Measurements from ENCODE around the gene PRPF8. TPM values are rescaled to one million over a fixed set of nuclear protein-coding genes. Genes with fewer than 3 reads are reported as not detected.
A peak's percentile ranks its signal among the peaks of the same experiment; 100 is the strongest.

The PRPF8 gene
- total RNA-seq, 1 experiment from 2014 or later: 439 TPM

DNA sequence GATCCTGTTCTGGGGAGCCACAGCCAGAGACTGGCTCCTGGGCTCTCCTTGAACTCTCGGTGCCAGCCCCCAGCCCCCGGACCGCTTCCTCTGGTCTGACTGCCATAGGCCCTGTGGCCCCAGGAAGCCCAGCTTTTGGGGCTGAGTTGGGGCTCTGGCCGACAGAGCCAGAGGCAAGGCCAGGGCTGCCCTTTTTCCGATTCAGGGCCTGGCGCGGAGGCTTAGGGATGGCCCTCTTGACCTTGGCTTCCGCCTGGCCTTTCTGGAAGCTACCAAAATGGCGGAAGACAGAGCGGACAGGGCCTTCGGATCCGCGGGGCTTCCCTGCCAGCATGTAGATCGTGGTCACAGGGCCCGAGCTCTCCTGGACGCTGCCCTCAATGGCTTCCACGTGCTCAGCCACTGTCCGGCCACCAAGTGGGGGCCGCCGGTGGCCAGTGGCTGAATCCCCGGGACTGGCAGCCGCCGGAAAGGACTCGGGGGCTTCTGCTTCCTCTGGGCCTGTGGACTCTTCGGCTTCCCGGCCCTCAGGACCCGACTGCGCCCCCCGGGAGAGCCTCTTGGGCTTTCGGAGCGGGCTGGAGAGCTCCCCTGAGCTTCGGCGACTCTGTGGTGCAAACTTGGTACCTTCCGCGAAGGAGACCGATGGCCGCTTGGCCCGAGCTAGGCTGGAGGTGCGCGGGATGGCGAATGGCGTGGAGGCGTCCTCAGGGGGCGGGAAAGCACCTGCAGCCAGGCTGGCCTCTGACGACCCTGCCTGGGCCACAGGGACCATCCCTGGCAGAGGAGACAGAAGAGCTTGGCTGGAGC, 49.6 kb downstream of the PRPF8 start:
- peaks cover 7% of the 10 kb centered on the region for H3K27me3 ChIP-seq (replicated peaks; ENCODE audit: insufficient read depth, low read depth, low read length, poor library complexity)
- CTCF ChIA-PET: no interaction called here
- no peaks in the 10 kb centered on the region for H3K36me3 ChIP-seq (ENCODE audit: insufficient read depth, low read length, poor library complexity, severe bottlenecking)
- no TSS peak for BruUV-seq (replicated peaks)
- H3K4me3 ChIP-seq (ENCODE audit: low read depth, low read length, poor library complexity, severe bottlenecking): no peak overlapping the region
- no peak for TF ChIP-seq EZH2 (IDR thresholded peaks at IDR 0.05; ENCODE audit: borderline replicate concordance, low read depth, low read length, poor library complexity, severe bottlenecking)
- TF ChIP-seq, protein P1, sequence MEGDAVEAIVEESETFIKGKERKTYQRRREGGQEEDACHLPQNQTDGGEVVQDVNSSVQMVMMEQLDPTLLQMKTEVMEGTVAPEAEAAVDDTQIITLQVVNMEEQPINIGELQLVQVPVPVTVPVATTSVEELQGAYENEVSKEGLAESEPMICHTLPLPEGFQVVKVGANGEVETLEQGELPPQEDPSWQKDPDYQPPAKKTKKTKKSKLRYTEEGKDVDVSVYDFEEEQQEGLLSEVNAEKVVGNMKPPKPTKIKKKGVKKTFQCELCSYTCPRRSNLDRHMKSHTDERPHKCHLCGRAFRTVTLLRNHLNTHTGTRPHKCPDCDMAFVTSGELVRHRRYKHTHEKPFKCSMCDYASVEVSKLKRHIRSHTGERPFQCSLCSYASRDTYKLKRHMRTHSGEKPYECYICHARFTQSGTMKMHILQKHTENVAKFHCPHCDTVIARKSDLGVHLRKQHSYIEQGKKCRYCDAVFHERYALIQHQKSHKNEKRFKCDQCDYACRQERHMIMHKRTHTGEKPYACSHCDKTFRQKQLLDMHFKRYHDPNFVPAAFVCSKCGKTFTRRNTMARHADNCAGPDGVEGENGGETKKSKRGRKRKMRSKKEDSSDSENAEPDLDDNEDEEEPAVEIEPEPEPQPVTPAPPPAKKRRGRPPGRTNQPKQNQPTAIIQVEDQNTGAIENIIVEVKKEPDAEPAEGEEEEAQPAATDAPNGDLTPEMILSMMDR (conservative IDR thresholded peaks at IDR 0.05; ENCODE audit: low read depth, low read length): no peak
- intact Hi-C loops (cut with micrococcal nuclease; ENCODE audit: unreplicated experiment): no loop called here
- no peaks in the 10 kb centered on the region for H3K9me3 ChIP-seq (ENCODE audit: low read depth, low read length, poor library complexity, severe bottlenecking)
- H3K27ac ChIP-seq (ENCODE audit: low read depth, low read length, poor library complexity, severe bottlenecking): no peak overlapping the region
- DNase-seq (ENCODE audit: low spot score): no peak
- H3K4me1 ChIP-seq (ENCODE audit: insufficient read depth, low read length, poor library complexity, severe bottlenecking): no peaks in the 10 kb centered on the region
- POLR2A ChIA-PET (ENCODE audit: low non-redundant PET): interaction anchor here (0.6 kb wide), 1 partner anchor 7 kb away, joined by 11 read pairs; no protein-coding TSS in a partner anchor

DNA sequence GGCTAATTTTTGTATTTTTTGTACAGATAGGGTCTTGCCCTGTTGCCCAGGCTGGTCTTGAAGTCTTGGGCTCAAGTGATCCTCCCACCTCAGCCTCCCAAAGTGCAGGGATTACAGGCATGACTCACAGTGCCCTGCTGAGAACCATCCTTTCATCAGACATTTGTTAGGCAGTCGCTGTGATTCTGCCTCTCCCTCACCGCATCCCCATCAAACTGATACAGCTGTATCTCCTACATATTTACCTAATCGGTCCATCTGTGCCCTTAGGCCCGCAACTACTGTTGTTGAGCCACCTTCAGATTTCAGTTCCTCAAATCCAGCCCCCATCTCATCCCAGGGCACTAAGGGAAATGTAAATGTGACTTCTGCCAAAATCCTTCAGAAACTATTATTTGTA, 54.0 kb downstream of the PRPF8 start:
- no TSS peak for BruUV-seq (replicated peaks)
- DNase-seq (ENCODE audit: low spot score): peak; percentile 62
- intact Hi-C loops (cut with micrococcal nuclease; ENCODE audit: unreplicated experiment): no loop called here
- H3K4me1 ChIP-seq (ENCODE audit: insufficient read depth, low read length, poor library complexity, severe bottlenecking): peaks cover 9% of the 10 kb centered on the region
- CTCF ChIA-PET: interaction anchor here (0.5 kb wide), 1 partner anchor 57 kb away, joined by 4 read pairs; no protein-coding TSS in a partner anchor
- no peaks in the 10 kb centered on the region for H3K9me3 ChIP-seq (ENCODE audit: low read depth, low read length, poor library complexity, severe bottlenecking)
- POLR2A ChIA-PET (ENCODE audit: low non-redundant PET): no interaction called here
- H3K4me3 ChIP-seq (ENCODE audit: low read depth, low read length, poor library complexity, severe bottlenecking): no peak overlapping the region
- no peak for TF ChIP-seq EZH2 (IDR thresholded peaks at IDR 0.05; ENCODE audit: borderline replicate concordance, low read depth, low read length, poor library complexity, severe bottlenecking)
- TF ChIP-seq, protein P1 (conservative IDR thresholded peaks at IDR 0.05; ENCODE audit: low read depth, low read length): no peak
- peaks cover 36% of the 10 kb centered on the region for H3K27me3 ChIP-seq (replicated peaks; ENCODE audit: insufficient read depth, low read depth, low read length, poor library complexity)
- H3K36me3 ChIP-seq (ENCODE audit: insufficient read depth, low read length, poor library complexity, severe bottlenecking): no peaks in the 10 kb centered on the region
- no peak overlapping the region for H3K27ac ChIP-seq (ENCODE audit: low read depth, low read length, poor library complexity, severe bottlenecking)

DNA sequence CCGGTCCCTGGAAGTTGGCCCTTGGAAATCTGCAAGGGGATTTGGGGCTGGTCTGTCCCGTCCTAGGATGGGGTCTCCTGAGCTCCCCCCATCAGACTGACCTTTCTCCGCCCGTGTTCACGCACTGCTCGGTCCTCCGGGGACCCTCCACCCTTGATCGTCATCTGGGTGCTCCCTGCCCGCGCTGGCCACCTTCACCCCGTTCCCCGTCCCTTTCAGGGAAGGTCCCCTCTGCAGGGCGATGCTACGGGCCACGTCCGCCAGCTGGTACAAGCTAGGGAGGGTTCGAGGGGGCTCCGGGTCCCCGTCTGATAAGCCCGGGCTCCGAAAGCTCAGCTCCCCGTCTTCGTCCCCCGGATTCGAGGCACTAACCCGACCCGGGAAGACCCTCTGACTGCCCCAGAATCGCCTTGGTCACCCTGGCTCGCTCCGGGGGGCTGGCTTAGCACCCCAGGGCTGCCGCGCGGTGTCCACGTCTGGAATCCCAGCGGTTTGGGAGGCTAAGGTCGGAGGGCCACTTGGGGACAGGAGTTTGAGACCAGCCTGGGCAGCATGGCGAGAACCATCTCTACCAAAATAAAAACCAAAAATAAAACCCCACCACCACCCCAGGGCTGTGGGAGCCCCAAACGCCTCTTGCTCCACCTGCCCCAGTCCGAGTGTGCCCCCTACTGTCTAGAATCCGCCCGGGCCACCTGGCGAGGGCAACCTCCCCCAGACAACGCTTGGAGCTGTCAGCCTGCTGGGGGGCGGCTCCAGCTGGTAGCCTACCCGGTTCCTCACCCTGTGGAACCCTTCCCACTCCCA, 55.0 kb downstream of the PRPF8 start:
- no peak for TF ChIP-seq EZH2 (IDR thresholded peaks at IDR 0.05; ENCODE audit: borderline replicate concordance, low read depth, low read length, poor library complexity, severe bottlenecking)
- TF ChIP-seq, protein P1 (conservative IDR thresholded peaks at IDR 0.05; ENCODE audit: low read depth, low read length): peak; percentile 57
- BruUV-seq (replicated peaks): no TSS peak

More for the DNA sequence above, 55.0 kb downstream of the PRPF8 start:
- Histone ChIP-seq H3K36me3 (ENCODE audit: insufficient read depth, low read length, poor library complexity, severe bottlenecking) (no peaks in the 10 kb centered on the region), H3K4me3 (ENCODE audit: low read depth, low read length, poor library complexity, severe bottlenecking) (peak overlapping the region; percentile 54), H3K27ac (ENCODE audit: low read depth, low read length, poor library complexity, severe bottlenecking) (no peak overlapping the region), H3K4me1 (ENCODE audit: insufficient read depth, low read length, poor library complexity, severe bottlenecking) (peaks cover 9% of the 10 kb centered on the region), H3K9me3 (ENCODE audit: low read depth, low read length, poor library complexity, severe bottlenecking) (no peaks in the 10 kb centered on the region), H3K27me3 (replicated peaks; ENCODE audit: insufficient read depth, low read depth, low read length, poor library complexity) (peaks cover 40% of the 10 kb centered on the region)
- peak; percentile 45 for DNase-seq (ENCODE audit: low spot score)
- CTCF ChIA-PET: interaction anchor here (0.5 kb wide), 1 partner anchor 56 kb away, joined by 4 read pairs; no protein-coding TSS in a partner anchor
- POLR2A ChIA-PET (ENCODE audit: low non-redundant PET): no interaction called here
- intact Hi-C loops (cut with micrococcal nuclease; ENCODE audit: unreplicated experiment): no loop called here
